Fibroblast of the aortic adventitia (primary cell): Measurements from ENCODE around the gene SLC5A10. TPM values are rescaled to one million over a fixed set of nuclear protein-coding genes. Genes with fewer than 3 reads are reported as not detected.

ENCODE experiments used
- DNase-seq: peaks from one replicate; pipeline ENCODE4 v3.0.0-alpha.2; 2010; ENCODE audit warnings: low read depth
- H3K4me3 ChIP-seq: 2 replicates; pipeline ENCODE4 v1.5.1; 2011; ENCODE audit warnings: low read depth, mild to moderate bottlenecking, control low read depth, low read length, moderate library complexity
- CTCF ChIP-seq: IDR thresholded peaks from 2 replicates; pipeline ENCODE4 v1.5.1; 2011; ENCODE audit warnings: mild to moderate bottlenecking, low read length, control low read depth, inconsistent platforms; ENCODE audit not compliant: insufficient read depth
- total RNA-seq: library from RNA; depleted of rRNA; stranded (reverse); fragments of >200 nt; gene quantifications from 2 replicates; pipeline ENCODE4 v1.2.3, GENCODE V29; 2012; ENCODE audit warnings: low replicate concordance

SLC5A10 gene
- total RNA-seq, 1 donor = not detected

GRCh38 chr17:18981642-18982424, 29.9 kb downstream of the SLC5A10 start:
- no peak overlapping the region for H3K4me3 ChIP-seq
- DNase-seq = peak; percentile 64
- TF ChIP-seq CTCF = no peak

GRCh38 chr17:18984273-18985114, 32.5 kb downstream of the SLC5A10 start:
- DNase-seq = no peak
- H3K4me3 ChIP-seq = no peak overlapping the region
- no peak for TF ChIP-seq CTCF

- no peak for DNase-seq
- no peak overlapping the region for H3K4me3 ChIP-seq
- TF ChIP-seq CTCF = no peak
These were observed 33.5 kb downstream of the SLC5A10 start for GRCh38 chr17:18985475-18985874.

GRCh38 chr17:18986541-18987229, 34.7 kb downstream of the SLC5A10 start:
- DNase-seq = no peak
- no peak for TF ChIP-seq CTCF
- no peak overlapping the region for H3K4me3 ChIP-seq

GRCh38 chr17:18987230-18987610, 35.3 kb downstream of the SLC5A10 start:
- no peak for DNase-seq
- TF ChIP-seq CTCF = no peak
- H3K4me3 ChIP-seq = no peak overlapping the region

GRCh38 chr17:18987862-18988545, 36.0 kb downstream of the SLC5A10 start:
- H3K4me3 ChIP-seq = no peak overlapping the region

More at GRCh38 chr17:18987862-18988545, 36.0 kb downstream of the SLC5A10 start:
- no peak for DNase-seq
- no peak for TF ChIP-seq CTCF
